Activated gamma-delta T cell (primary cell): ENCODE measurements around the gene HTR2B.
"Not testable (repeated sequence)": the region's sequence is repeated elsewhere in the genome, so short reads cannot be mapped to it uniquely, and the experiment has no call there.

ENCODE experiments used
- DNase-seq: peaks from one replicate; lab custom pipeline; 2025; lab: John Stamatoyannopoulos, UW

HTR2B gene

DNA sequence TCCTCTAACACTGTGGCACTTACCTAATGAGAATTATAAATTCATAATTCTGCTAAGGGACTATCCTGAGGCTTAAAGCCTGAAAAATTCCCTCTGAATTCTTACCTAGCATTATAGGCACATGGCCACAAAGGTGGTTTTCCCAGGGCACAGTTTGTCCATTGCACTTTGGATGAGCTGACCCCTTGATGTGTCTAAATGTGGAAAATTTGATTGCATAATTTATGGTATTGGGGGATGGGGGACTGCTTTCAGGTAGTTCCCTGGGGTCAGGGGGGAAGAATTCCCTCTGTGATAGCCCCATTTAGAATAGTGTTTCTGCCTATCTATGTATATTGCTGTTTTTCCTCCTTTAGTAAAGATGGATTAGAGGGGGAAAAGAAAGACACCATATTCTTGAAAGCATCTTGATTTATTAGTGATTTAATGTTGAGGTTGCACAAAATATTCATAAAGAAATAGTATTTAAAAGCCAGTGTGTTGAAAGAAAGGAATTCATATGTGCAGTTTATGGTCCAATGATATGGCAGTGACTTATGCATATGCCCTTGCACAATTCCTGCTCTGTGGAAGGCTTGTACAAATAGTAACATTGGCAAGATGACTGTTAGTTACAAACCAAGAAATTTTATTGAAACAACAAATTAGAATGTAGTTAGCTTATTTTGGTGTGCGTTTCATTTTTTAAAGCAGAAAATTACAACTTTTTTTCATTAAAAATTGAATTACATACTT is 8.7 kb upstream of the HTR2B start:
- DNase-seq = no peak

- no peak for DNase-seq
Observed at GRCh38 chr2:231132129-231132528, 7.3 kb upstream of the HTR2B start.

- DNase-seq = no peak
Observed at GRCh38 chr2:231130336-231131056, 5.7 kb upstream of the HTR2B start.

- DNase-seq = no peak
Observed at GRCh38 chr2:231129216-231129615, 4.4 kb upstream of the HTR2B start.

GRCh38 chr2:231128541-231128940 is 3.7 kb upstream of the HTR2B start:
- DNase-seq = no peak

- no peak for DNase-seq
Observed at GRCh38 chr2:231127936-231128335, 3.1 kb upstream of the HTR2B start.

DNA sequence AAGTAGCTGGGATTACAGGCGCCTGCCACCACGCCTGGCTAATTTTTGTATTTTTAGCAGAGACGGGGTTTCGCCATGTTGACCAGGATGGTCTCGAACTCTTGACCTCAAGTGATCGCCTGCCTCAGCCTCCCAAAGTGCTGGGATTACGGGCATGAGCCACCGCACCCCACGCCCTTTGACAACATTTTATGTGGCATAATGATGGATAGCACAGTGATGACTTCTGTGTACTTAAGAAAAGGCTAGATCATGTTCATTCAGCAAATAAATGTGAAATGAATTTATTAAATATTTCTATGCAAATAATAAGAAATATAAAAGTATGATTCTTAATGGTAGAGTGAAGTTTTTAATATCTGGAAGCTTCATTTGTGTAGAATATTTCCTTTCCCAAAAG is 2.6 kb upstream of the HTR2B start:
- no peak for DNase-seq

DNA sequence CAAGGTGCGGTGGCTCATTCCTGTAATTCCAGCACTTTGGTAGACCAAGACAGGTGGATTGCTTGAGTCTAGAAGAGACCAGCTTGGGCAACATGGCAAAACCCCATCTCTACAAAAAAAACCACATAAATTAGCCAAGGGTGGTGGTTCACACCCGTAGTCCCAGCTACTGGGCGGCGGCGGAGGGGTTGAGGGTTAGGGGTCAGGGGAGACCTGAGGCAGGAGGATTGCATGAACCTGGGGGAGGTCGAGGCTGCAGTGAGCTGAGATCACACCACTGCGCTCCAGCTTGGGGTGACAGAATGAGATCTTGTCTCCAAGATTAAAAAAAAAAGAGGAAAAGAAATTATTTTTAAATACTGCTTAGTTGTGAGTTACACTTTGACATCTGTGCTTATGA is 1.3 kb upstream of the HTR2B start:
- no peak for DNase-seq

DNA sequence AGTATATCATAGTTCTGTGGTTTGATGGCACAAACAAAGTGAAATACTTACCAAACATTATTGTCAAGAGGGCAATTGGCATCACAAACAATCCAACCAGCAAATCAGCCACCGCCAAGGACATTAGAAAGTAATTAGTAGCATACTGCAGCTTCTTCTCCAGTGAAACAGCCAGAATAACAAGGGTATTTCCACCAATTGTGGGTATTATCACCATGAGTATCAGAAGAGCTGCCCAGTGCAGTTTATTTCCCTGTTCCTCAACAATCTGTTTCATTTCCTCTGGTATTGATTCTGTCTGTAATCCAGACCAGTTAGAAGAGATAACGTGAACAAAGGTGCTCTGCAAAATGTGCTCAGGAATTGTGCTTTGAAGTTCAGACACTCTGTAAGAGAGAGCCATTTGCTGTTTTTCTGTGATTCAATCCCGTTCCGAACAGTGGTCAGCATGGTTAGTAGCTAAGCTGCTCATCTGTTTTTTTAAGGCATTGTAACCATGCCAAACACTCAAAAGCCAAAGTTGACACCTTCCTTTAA is 1.4 kb downstream of the HTR2B start:
- no peak for DNase-seq

GRCh38 chr2:231118614-231118942 is 6.3 kb downstream of the HTR2B start:
- DNase-seq = no peak

DNA sequence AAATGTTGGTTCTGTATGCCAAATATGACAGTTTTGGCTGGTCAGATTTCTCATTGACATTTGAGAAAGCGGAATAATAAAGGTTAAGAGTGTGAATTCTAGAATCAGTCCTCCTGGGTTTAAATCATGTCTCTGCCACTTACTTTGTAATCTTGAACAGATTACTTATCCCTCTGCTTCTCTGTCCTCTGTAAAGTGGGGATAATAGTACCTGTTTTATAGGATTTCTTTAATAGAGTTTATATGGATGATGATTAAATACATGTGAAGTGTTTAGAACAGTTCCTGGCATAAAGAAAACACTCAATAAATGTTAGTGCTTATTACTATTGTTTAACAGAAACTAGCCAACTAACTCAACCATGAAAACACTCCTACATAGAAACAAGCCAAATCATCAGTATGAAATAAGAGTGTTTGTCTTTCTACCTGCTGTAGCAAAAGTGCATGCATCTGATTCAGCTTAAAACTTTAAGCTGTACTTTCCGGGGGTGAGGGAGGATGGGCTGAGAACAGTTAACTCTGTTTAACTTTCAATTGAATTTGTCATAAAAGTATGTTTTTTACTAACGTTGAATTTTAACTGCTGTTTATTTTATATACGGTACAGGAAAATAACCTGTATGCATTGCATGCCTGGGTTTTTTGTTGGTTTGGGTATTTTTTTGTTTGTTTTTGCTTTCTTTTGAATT is 6.8 kb downstream of the HTR2B start:
- no peak for DNase-seq

- no peak for DNase-seq
Observed at GRCh38 chr2:231117148-231117547, 7.7 kb downstream of the HTR2B start.

DNA sequence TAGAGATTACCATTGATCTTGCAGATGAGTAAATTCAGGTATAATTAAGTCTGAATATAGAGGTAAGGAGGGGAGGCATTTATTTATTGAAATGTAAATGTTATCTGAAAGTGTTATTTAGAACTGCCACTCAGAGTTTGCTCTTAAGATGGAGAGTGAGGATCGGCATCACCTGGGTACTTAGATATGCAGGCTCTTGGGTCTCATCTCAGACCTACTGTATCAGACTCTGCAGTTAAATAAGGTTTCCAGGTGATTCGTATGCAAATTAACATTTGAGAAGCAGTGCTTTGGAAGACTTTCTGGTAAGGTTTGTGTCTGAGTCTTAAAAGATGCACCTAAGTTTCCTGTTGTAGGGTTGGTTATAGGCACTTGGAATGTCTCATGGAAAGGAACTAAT is 9.2 kb downstream of the HTR2B start:
- DNase-seq = no peak

DNA sequence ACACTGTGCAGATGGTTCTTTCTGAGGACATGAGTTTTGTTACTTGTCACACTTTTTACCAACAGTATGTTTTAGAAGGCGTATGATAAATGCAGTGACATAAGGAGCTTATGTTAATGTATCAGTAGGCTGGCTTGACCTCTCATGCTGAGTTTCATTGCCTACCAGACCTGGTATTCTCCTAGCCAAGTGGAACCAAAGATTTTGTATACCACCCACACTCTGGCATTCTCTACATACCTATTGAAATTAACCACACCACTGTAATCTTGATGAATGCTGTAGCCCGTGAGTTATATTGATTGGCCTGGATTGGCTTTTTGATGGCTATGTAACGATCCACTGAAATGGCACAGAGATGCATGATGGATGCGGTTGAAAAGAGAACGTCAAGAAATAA is 11.4 kb downstream of the HTR2B start:
- DNase-seq = no peak

DNA sequence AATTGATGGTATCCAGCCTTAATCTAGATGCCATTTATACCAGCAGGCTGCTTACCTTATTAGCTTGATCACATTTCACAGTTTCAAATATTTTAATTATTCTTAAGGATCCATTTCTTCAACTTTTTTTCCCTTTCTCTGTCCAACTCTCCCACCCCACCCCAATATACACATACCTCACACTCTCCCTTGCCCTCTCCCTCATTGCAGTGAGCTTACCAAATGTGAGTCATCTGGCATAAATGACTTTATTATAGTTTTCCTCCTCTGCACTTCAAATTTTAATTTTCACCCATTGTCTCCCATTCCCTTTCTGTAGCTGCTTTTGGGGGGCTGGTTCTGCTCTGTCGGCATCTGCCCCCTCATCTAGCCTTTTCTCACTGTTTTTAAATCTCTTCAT is 12.9 kb downstream of the HTR2B start:
- DNase-seq = no peak

DNA sequence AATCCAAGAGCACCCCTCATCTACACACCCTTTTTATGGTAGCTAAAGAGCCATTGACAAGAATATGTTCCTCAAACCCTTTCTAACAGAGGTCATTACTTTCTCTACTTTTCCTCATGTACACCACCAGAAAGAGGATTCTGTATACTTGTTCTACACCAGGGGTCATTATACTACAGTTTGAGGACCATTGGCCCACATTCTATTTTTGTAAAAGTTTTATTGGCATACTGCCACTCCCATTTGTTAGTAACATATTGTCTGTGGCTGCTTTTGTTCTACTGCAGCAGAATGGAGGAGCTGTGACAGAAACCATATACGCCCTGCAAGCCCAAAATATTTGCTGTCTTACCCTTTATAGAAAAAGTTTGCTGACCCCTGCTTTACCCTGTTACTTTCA is 14.3 kb downstream of the HTR2B start:
- no peak for DNase-seq

GRCh38 chr2:231104115-231104713 is 20.6 kb downstream of the HTR2B start:
- DNase-seq = no peak

- no peak for DNase-seq
Observed at GRCh38 chr2:231102772-231103171, 22.1 kb downstream of the HTR2B start.

DNA sequence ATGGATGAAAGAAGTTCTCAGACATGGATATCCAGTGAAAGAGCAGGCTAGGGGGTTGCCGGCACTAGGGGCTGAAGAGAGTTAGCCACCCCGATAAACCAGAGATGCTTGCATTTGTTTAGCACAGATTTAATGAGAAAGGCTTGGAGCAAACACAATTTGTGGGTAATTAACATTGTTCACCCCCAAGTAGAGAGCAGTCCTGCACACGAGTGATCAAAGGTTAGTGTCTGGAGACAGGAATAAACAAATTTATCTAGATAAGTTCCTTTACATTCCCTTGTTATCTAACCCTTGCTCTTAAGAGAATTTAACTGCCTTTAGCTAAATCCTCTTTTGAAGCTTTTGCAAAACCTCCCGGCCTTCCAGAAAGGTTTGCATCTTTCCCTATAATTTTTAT is 23.9 kb downstream of the HTR2B start:
- DNase-seq = no peak

DNA sequence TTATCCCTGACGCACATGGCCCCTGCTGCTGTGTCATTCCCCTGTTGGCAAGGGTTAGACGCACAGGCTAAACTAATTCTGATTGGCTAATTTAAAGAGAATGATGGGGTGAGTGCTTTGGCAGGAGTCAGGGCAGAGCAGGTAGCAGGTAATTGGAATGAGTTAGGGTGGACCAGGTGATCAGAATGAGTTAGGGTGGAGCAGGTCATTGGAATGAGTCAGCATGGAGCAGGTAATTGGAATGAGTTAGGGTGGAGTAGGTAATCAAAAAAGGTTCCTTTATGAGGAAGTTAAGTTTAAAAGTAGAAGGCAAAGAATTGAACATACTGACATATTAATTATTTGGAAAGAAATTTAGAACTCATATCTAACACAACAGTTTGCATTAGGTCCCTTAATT is 24.5 kb downstream of the HTR2B start:
- not testable (repeated sequence) for DNase-seq

GRCh38 chr2:231099918-231100317 is 24.9 kb downstream of the HTR2B start:
- no peak for DNase-seq

DNA sequence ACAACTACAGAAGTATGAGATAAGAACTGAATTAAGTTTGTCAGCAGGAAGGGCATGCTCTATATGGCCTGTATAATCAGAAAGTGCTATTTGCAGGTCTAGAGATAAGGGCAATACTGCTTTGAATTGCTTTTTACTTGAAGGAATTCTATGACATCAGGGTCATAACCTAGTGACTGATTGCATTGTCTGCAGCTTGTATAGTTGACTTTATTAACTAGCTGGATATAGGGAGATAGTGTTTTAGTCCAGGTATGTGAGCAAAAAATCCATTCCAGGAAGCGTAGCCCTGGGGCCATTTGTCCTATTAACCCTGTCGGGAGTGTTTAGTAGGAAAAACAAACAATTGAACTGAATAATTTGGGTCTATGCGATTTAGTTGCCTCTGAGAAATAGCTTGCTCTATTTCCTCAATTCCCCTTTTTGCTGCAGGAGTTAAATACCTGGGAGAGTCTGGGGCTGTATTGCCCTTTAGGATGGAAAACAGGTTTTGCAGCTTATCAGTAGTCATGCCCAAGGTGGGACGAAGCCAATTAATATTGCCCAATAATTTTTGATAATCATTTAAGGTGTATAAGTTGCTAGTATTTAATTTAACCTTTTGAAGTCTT is 30.0 kb downstream of the HTR2B start:
- no peak for DNase-seq
